Gastroesophageal sphincter (tissue), 4 donors: ENCODE measurements around the gene SPATA21. TPM values are rescaled to one million over a fixed set of nuclear protein-coding genes. Genes with fewer than 3 reads are reported as not detected.

Experiments
- ATAC-seq: fragments of 150-250 bp; one replicate; pipeline ENCODE4 v1.9.1; 2016; ENCODE audit warnings: mild to moderate bottlenecking, moderate library complexity
- H3K27ac ChIP-seq, 4 donors: fragments of 200-600 bp; sonication (generic) in 3 of 4; 1 replicate in 3 of 4; 2 replicates in 1 of 4; pipeline ENCODE4 v1.5.1; 2016 to 2019
- H3K27me3 ChIP-seq: fragments of 200-600 bp; sonication (generic); one replicate; pipeline ENCODE4 v1.5.1; 2019
- H3K36me3 ChIP-seq, 2 donors: fragments of 200-600 bp; sonication (generic); one replicate each; pipeline ENCODE4 v1.5.1; 2019; ENCODE audit warnings: control low read depth in 1 of 2
- H3K4me1 ChIP-seq, 3 donors: fragments of 200-600 bp; sonication (generic); 1 replicate in 2 of 3; 2 replicates in 1 of 3; pipeline ENCODE4 v1.5.1; 2016 to 2019; ENCODE audit warnings: control low read depth in 2 of 3
- H3K4me3 ChIP-seq, 2 donors: fragments of 200-600 bp; sonication (generic); one replicate each; pipeline ENCODE4 v1.5.1; 2019; ENCODE audit warnings: mild to moderate bottlenecking in 1 of 2, moderate library complexity in 1 of 2
- H3K9me3 ChIP-seq, 3 donors: fragments of 200-600 bp; sonication (generic); one replicate each; pipeline ENCODE4 v1.5.1; 2017 to 2019; ENCODE audit warnings: control low read depth in 2 of 3
- CTCF ChIP-seq, 4 experiments: fragments of 200-600 bp in 2 of 4; fragments of 450-650 bp in 2 of 4; sonication (generic) in 1 of 4; IDR thresholded peaks; one replicate each; pipeline ENCODE4 v1.5.1; 2017 to 2019; ENCODE audit warnings: antibody characterized with exemption in 4 of 4, mild to moderate bottlenecking in 2 of 4, moderate library complexity in 2 of 4
- EP300 ChIP-seq: sonication (generic); formaldehyde crosslinking; IDR thresholded peaks from one replicate; pipeline ENCODE4 v1.6.1; 2017; ENCODE audit warnings: antibody characterized with exemption, mild to moderate bottlenecking
- POLR2A ChIP-seq, 2 donors: fragments of 450-650 bp; IDR thresholded peaks; one replicate each; pipeline ENCODE4 v1.6.1; 2017; ENCODE audit warnings: antibody characterized with exemption in 2 of 2, mild to moderate bottlenecking in 2 of 2, moderate library complexity in 1 of 2
- POLR2AphosphoS5 ChIP-seq: sonication (generic); formaldehyde crosslinking; IDR thresholded peaks from one replicate; pipeline ENCODE4 v1.6.1; 2017; ENCODE audit warnings: antibody characterized with exemption
- WGBS, 2 donors: methylation state at CpG; one replicate each; pipeline ENCODE4 v1.1.5; 2018; ENCODE audit warnings: low coverage in 1 of 2; 5-methylcytosine and 5-hydroxymethylcytosine counted together
- total RNA-seq, 4 donors: library from RNA; depleted of rRNA; stranded (reverse); fragments of >200 nt; gene quantifications; one replicate each; pipeline ENCODE4 v1.1.0, GENCODE V29; 2016

The SPATA21 gene
- total RNA-seq, 4 donors from 2014 or later = 0.12 to 3.6 TPM; not detected in 2

GRCh38 chr1:16418823-16419425 lies 18.3 kb downstream of the SPATA21 start:
- Histone ChIP-seq H3K4me1 (no peaks in the 10 kb centered on the region), H3K27me3 (peaks cover 13% of the 10 kb centered on the region), H3K27ac (no peak overlapping the region), H3K4me3 (no peak overlapping the region), H3K9me3 (no peaks in the 10 kb centered on the region), H3K36me3 (no peaks in the 10 kb centered on the region)
- ATAC-seq = no peak
- TF ChIP-seq EP300 (no peak), CTCF (IDR thresholded peaks at IDR 0.05) (no peak), POLR2A (IDR thresholded peaks at IDR 0.05) (no peak), POLR2AphosphoS5 (no peak)
- WGBS, 2 donors = 78 to 79% methylated on average over 3 to 7 of the region's 7 CpGs

GRCh38 chr1:16413191-16413590 lies 24.0 kb downstream of the SPATA21 start:
- no peak for ATAC-seq
- Histone ChIP-seq H3K4me1 (no peaks in the 10 kb centered on the region), H3K27me3 (no peaks in the 10 kb centered on the region), H3K9me3 (no peaks in the 10 kb centered on the region), H3K27ac (no peak overlapping the region), H3K4me3 (no peak overlapping the region), H3K36me3 (no peaks in the 10 kb centered on the region)
- 83 to 86% methylated on average over 3 of the region's 3 CpGs for WGBS, 2 donors
- TF ChIP-seq EP300 = no peak
- no peak for TF ChIP-seq CTCF (IDR thresholded peaks at IDR 0.05)
- TF ChIP-seq POLR2A (IDR thresholded peaks at IDR 0.05) = no peak
- TF ChIP-seq POLR2AphosphoS5 = no peak

- Histone ChIP-seq H3K27ac (no peak overlapping the region), H3K4me3 (no peak overlapping the region), H3K27me3 (no peaks in the 10 kb centered on the region), H3K9me3 (no peaks in the 10 kb centered on the region), H3K36me3 (no peaks in the 10 kb centered on the region), H3K4me1 (no peaks in the 10 kb centered on the region)
- TF ChIP-seq EP300 = no peak
- no peak for TF ChIP-seq POLR2A (IDR thresholded peaks at IDR 0.05)
- no peak for TF ChIP-seq POLR2AphosphoS5
- TF ChIP-seq CTCF (IDR thresholded peaks at IDR 0.05) = no peak
- no peak for ATAC-seq
- WGBS, 2 donors = 96 to 100% methylated on average over 1 to 5 of the region's 5 CpGs
These were observed 26.4 kb downstream of the SPATA21 start for GRCh38 chr1:16410803-16411202.

GRCh38 chr1:16409536-16410152 lies 27.6 kb downstream of the SPATA21 start:
- no peak for ATAC-seq
- Histone ChIP-seq H3K27ac (no peak overlapping the region), H3K4me3 (no peak overlapping the region), H3K36me3 (no peaks in the 10 kb centered on the region), H3K9me3 (no peaks in the 10 kb centered on the region), H3K4me1 (no peaks in the 10 kb centered on the region), H3K27me3 (no peaks in the 10 kb centered on the region)
- TF ChIP-seq POLR2AphosphoS5 = no peak
- TF ChIP-seq POLR2A (IDR thresholded peaks at IDR 0.05) = no peak
- no peak for TF ChIP-seq CTCF (IDR thresholded peaks at IDR 0.05)
- TF ChIP-seq EP300 = no peak
- WGBS, 2 donors = 87 to 97% methylated on average over 3 of the region's 25 CpGs

GRCh38 chr1:16406868-16407267 lies 30.4 kb downstream of the SPATA21 start:
- WGBS, 2 donors = 78 to 86% methylated on average over 1 to 3 of the region's 9 CpGs
- ATAC-seq = no peak
- H3K4me1 ChIP-seq = no peaks in the 10 kb centered on the region
- no peaks in the 10 kb centered on the region for H3K36me3 ChIP-seq
- H3K27me3 ChIP-seq = no peaks in the 10 kb centered on the region
- no peak overlapping the region for H3K4me3 ChIP-seq
- no peak overlapping the region for H3K27ac ChIP-seq
- H3K9me3 ChIP-seq = no peaks in the 10 kb centered on the region
- no peak for TF ChIP-seq EP300
